ENCODE data around the gene UBFD1.
"Not testable (repeated sequence)": the region's sequence is repeated elsewhere in the genome, so short reads cannot be mapped to it uniquely, and the experiment has no call there.

The UBFD1 gene, protein sequence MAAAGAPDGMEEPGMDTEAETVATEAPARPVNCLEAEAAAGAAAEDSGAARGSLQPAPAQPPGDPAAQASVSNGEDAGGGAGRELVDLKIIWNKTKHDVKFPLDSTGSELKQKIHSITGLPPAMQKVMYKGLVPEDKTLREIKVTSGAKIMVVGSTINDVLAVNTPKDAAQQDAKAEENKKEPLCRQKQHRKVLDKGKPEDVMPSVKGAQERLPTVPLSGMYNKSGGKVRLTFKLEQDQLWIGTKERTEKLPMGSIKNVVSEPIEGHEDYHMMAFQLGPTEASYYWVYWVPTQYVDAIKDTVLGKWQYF

DNA sequence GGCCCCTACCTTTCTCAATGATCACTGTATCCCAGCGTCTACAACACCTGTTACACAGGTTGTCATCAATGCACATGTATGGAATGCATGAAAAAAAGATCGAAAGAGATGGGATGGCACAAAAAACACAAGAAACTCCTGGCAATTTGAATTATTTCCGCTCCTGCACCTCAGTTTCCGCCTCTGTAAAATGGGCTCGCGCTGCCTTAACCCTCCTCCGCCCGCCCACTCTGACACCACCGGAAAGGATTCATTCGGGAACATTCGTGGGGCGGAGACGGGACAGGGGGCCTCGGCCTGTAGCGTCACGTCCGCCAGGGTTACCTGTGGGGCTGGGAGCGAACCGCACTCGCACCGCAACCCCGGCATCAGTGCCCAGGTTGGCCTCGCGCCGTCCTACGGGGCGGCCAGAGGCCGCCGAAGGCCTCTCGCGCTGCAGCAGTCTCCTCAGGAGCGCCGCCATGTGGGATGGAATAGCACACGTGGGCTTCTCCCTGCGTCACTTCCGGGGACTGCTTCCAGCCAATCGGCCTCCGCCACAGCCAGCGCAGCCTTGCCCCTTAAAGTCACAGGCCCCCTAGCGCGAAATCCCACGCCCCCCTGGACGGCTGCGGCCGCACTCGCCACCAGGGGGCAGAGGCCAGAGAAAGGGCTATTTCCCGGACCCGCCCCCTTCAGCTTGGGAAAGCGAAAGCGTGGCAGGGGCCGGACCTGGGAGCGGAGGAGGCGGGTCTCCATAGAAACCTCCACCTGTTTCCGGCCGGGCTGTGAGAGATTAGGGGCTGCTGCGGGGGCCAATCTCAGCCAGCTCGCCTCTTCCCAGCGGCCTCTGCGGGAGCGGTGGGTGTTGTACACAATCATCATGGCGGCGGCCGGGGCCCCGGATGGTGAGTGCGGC lies at the start of gene UBFD1, which contains the start of gene EARS2:
UBFD1 (plus strand) TSS at position 847 of the 898 bp plus-strand sequence; CDS start at position 863, 16 bp downstream.
EARS2 (minus strand) TSS at position 470 of the 898 bp plus-strand sequence; CDS start at position 463, 7 bp downstream.
- DNase-seq = peak; percentile 90 to 93

- no peak for DNase-seq
Measured at GRCh38 chr16:23508589-23509440, 48.7 kb upstream of the UBFD1 start.

DNA sequence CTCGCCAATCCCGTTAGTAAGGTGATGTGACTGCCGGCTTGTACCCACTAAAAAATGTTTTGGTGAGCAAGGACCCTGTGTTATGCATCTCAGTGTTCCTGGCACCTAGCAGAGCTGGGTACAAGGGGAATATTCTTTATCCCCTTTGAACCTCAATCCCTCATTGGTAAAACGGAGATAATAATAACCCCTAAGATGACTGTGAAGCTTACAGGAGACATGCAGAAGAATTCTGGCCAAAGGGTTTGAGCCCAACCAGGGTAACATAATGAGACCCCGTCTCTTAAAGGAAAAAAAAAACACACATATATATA lies 48.1 kb upstream of the UBFD1 start:
- DNase-seq = no peak

- DNase-seq = no peak
Measured at GRCh38 chr16:23509782-23510163, 47.8 kb upstream of the UBFD1 start.

DNA sequence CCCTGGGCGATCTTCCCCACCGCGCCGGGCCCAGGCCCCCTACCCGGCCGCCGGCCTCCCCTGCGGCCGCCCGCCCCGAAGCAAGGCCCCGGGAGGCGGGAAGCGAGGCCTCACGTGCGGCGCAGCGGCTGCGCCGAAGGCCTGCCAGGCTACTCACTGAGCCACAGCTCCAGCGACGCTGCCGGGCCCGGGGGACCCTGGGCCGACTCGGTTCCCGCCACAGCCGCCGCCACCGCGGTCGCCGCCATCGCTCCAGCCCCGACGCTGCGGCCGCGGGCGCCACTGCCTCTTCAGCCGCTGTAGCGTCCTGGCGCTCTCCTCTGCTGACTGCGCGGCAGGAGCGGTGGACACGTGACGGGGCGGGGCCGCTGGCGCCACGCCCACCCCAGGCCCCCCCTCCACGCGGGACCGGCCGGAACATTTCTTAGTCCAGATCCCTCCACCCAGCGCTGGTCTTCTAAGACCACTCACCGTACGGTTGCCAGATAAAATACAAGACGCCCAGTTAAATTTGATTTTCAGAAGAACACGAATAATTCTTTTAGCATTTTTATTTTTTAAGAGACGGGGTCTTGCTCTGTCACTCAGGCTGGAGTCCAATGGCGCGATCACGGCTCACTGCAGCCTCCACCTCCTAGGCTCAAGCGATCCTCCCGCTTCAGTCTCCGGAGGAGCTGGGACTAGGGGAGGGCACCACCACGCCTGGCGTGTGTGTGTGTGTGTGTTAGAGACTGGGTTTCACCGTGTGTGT lies 47.2 kb upstream of the UBFD1 start, which contains the start of gene GGA2:
GGA2 (minus strand) TSS at position 331 of the 751 bp plus-strand sequence; CDS start at position 248, 83 bp downstream.
- DNase-seq = peak; percentile 19 to 65

- not testable (repeated sequence) for DNase-seq
Measured at GRCh38 chr16:23510915-23511270, 46.6 kb upstream of the UBFD1 start.

- no peak for DNase-seq
Measured at GRCh38 chr16:23511731-23512130, 45.8 kb upstream of the UBFD1 start.

DNA sequence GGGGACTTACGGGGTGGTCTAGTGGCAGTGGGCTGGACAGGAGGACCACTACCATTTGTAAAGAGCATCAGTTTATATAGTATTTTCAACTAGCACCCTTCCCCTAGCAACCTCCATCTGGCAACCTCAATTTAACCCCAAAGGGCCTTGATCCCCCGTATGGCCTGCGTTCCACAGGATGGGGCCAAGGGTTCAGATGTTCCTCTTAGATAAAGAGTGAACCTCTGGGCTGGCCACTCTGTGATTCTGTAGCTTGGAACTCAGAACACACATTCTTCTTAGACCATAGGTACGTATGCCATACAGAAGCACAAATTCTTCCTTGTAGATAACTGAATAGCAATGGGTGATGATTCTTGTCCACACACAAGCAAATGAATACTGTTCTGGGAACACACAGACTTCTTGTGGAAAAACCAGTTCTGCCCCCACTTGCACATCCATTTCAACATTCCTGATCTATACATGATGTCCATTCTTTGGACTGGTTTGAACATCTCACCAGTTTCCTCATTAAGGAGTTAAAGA lies 45.3 kb upstream of the UBFD1 start:
- DNase-seq = no peak

DNA sequence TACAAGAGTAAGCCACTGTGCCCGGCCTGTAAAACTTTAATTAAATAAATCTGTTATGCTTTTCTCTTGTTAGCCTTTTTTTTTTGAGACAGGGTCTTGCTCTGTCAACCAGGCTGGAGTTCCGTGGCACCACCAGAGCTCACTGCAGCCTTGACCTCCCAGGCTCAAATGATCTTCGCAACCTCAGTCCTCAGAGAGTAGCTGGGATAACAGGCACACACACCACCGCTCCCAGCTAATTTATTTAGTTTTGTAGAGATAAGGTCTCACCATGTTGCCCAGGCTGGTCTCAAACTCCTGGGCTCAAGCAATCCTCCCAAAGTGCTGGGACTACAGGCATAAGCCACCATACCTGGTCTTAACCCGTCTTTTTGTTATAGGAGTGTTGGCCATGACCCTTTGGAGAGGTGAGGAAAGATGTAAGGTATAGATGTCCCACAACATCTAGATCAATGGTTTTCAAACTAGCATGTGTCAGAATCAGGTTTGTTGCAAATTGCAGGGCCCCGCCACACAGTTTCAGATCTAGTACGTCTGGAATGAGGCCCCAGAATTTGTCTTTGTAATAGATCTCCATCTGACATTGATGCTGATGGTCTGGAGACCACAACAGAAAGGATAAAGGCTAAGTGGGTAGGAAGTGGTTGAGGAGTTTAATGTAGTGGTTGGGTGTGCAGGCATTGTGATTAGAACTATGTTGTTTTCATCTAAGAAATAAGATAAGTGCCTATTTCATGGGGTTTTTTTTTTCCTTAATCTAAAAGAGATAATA lies 43.0 kb upstream of the UBFD1 start:
- DNase-seq = no peak

DNA sequence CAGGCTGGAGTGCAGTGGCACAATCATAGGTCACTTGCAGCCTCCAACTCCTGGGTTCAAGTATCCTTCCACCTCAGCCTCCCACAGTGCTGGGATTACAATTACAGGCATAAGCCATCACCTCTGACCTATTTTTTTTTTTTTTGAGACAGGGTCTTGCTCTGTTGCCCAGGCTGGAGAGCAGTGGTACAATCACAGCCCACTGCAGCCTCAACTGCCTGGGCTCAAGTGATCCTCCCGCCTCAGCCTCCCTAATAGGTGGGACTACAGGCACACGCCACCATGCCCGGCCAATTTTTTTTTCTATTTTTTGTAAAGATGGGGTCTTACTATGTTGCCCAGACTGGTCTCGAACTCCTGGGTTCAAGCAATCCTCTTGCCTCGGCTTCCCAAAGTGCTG lies 41.6 kb upstream of the UBFD1 start:
- DNase-seq = no peak

DNA sequence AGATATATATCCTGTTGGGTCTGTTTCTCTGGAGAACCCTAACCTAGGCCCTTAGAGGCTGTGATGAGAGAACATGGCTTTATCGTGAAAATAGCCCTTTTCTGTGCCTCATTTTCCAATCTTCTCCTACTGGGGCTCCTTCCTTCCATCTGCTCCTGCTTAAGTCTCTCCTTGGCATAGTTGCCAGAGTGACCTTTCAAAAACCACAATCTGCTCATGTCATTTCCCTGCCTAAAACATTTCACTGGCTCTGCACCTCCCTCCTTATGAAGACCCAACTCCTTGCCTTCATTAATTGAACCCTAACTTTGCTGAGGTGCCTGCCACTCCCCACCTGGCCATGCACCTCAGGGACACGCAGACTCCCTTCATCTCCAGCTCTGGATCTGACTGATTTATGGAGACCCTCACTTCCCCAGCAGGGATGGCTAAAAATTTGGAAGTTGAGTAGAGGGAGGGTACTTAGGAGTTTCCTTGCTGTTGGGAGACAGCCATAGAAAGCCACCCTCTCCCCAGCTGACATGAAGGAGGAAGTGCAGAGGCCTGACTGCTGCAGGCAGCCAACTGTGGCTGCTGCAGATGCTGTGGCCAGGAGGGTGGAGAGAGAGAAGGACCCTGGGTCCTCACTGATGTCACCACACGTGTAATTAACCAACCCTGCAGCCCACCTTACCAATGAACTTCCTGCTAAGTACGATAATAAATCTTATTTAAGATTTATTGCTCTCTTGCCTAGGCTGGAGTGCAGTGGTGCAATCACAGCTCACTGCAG lies 41.0 kb upstream of the UBFD1 start:
- DNase-seq = no peak

DNA sequence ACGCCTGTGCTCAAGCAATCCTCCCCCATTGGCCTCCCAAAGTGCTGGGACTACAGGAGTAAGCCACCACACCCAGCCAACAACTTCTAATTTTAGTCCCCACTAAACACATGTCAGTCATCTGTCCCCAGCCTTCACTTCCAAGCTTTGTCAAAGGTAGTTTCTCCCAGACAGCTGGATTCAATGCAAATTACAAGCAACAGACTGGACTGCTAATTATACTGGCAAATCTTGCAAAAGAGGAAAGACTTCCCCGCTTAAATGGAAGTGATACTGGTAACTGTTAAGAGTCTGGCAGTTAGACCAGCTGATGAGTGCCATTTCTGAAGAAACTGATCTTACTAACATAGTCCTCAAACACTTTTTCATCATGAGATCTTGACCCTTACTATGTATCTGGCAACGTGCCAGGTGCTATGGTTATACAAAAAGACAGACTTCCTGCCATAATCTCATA lies 39.1 kb upstream of the UBFD1 start:
- no peak for DNase-seq

GRCh38 chr16:23519282-23519681 lies 38.2 kb upstream of the UBFD1 start:
- DNase-seq = no peak

DNA sequence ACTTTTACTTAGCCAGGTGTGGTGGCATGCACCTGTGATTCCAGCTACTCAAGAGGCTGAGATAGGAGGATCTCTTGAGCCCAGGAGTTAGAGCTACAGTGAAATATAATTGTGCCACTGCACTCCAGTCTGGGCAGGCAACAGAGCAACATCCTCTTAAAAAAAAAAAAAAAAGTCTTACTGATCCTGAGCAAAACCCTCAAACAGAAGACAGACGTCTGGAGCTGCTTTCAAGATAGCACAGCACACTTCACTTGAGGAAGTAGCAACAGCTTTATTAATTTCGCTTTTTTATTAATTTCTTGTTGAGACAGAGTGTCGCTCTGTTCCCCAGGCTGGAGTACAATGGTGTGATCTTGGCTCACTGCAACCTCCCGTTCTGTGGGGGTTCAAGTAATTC lies 37.0 kb upstream of the UBFD1 start:
- no peak for DNase-seq

- no peak for DNase-seq
Measured at GRCh38 chr16:23521037-23521743, 36.3 kb upstream of the UBFD1 start.

- no peak for DNase-seq
Measured at GRCh38 chr16:23521965-23522364, 35.6 kb upstream of the UBFD1 start.

DNA sequence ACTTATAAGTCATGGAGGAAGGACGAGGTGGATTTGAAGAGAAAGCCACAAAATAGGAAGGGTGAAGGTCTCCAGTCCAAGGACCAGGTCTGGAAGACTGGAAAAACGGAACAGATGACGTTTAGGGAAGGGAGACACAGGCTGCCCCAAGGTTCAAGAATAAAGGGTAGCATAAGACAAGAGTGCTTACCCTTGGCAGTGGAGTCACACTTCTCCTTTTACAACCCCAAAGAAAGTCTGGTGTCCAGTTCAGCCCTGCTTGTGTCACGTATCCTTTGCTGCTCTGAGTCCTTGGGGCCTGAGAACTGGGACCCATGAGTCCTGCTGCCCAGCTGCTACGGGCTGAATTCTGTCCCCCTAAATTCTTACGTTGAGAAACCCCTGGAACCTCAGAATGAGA lies 34.2 kb upstream of the UBFD1 start:
- DNase-seq = no peak

DNA sequence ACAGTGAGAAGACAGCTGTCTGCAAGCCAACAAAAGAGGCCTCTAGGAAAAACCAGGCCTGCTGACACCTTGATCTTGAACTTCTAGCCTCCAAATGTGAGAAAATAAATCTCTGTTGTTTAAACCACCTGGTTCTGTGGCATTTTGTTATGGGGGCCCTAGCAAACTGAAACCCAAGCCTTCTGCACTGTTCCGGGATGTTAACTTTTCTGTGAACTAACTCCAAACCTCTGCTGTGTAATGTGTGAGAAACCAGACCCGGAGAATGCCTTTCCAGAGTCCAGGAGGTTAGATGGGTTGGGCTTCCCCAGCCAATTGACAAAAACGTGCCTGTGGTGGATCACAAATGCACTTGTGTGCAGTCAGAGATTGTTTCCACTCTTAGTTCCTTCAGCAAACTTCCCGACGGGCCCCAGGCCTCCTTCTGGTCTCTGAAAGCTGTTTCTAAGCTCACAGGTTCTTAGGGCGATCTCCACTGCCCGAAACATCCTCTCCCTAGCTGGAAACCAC lies 33.6 kb upstream of the UBFD1 start:
- DNase-seq = no peak

GRCh38 chr16:23524886-23525285 lies 32.6 kb upstream of the UBFD1 start:
- DNase-seq = no peak

All from SW 1271 (cell line).